ENCODE measurements around the gene TYMP. TPM values are rescaled to one million over a fixed set of nuclear protein-coding genes. Genes with fewer than 3 reads are reported as not detected.

The TYMP gene
- polyA plus RNA-seq, 1 experiment = 2.9 TPM

- peaks cover 4% of the 10 kb centered on the region; the same call in 1 of the 2 replicates for H3K9me3 ChIP-seq (ENCODE audit: control insufficient read depth, insufficient read depth, low read length)
Observed at GRCh38 chr22:50477923-50478322, 51.9 kb downstream of the TYMP start.

GRCh38 chr22:50476868-50477267 lies 52.9 kb downstream of the TYMP start:
- DNase-seq (ENCODE audit: low read depth, low spot score) = no peak
- Histone ChIP-seq H3K27ac (ENCODE audit: low read depth, low read length) (no peak overlapping the region), H3K4me3 (ENCODE audit: low read depth, low read length) (no peak overlapping the region), H3K27me3 (ENCODE audit: control insufficient read depth, insufficient read depth, low read length) (peaks cover 18% of the 10 kb centered on the region), H3K9me3 (ENCODE audit: control insufficient read depth, insufficient read depth, low read length) (no peaks in the 10 kb centered on the region; the same call in 1 of the 2 replicates)
- TF ChIP-seq CTCF (IDR thresholded peaks at IDR 0.05; ENCODE audit: low read depth, low read length) = no peak
- ChIA-PET CTCF (no interaction called here), POLR2A (no interaction called here)

More at GRCh38 chr22:50477923-50478322, 51.9 kb downstream of the TYMP start:
- Histone ChIP-seq H3K27me3 (ENCODE audit: control insufficient read depth, insufficient read depth, low read length) (peaks cover 23% of the 10 kb centered on the region), H3K27ac (ENCODE audit: low read depth, low read length) (no peak overlapping the region), H3K4me3 (ENCODE audit: low read depth, low read length) (no peak overlapping the region)
- no peak for DNase-seq (ENCODE audit: low read depth, low spot score)
- ChIA-PET CTCF (no interaction called here), POLR2A (interaction anchor here (0.6 kb wide), 1 partner anchor 87 kb away, joined by 6 read pairs; no protein-coding TSS in a partner anchor)
- no peak for TF ChIP-seq CTCF (IDR thresholded peaks at IDR 0.05; ENCODE audit: low read depth, low read length)

Other genes starting within 250 kb of the TYMP start
- gene PLXNB2, start 222.4 kb downstream of the TYMP start, polyA plus RNA-seq (2011; rRNA removed) = 68.0 and 110 TPM in 2 replicates
- 2.4 and 3.8 TPM in 2 replicates for gene DENND6B, start 203.0 kb downstream of the TYMP start, polyA plus RNA-seq (2011; rRNA removed)
- gene PPP6R2, start 186.7 kb downstream of the TYMP start, polyA plus RNA-seq (2011; rRNA removed) = 26.6 and 35.0 TPM in 2 replicates
- gene SBF1, start 55.0 kb downstream of the TYMP start, polyA plus RNA-seq (2011; rRNA removed) = 16.4 and 20.5 TPM in 2 replicates
- gene ADM2, start 48.5 kb downstream of the TYMP start, polyA plus RNA-seq (2011; rRNA removed) = 3.1 and 3.6 TPM in 2 replicates
- 0.14 and 0.22 TPM in 2 replicates for gene MIOX, start 43.2 kb downstream of the TYMP start, polyA plus RNA-seq (2011; rRNA removed)
- gene LMF2, start 22.3 kb downstream of the TYMP start, polyA plus RNA-seq (2011; rRNA removed) = 25.7 and 46.6 TPM in 2 replicates
- 10.4 and 13.2 TPM in 2 replicates for gene NCAPH2, start 21.8 kb downstream of the TYMP start, polyA plus RNA-seq (2011; rRNA removed)
- gene SCO2, start 4.4 kb downstream of the TYMP start, polyA plus RNA-seq (2011; rRNA removed) = 0.15 and 0.60 TPM in 2 replicates
- gene KLHDC7B, start 15.9 kb upstream of the TYMP start, polyA plus RNA-seq (2011; rRNA removed) = 0.02 and 0.04 TPM in 2 replicates
- not detected in 2 replicates for gene SYCE3, start 32.9 kb upstream of the TYMP start, polyA plus RNA-seq (2011; rRNA removed)
- gene CPT1B, start 48.4 kb upstream of the TYMP start, polyA plus RNA-seq (2011; rRNA removed) = 0.99 and 1.2 TPM in 2 replicates
- 22.5 and 28.2 TPM in 2 replicates for gene CHKB, start 52.8 kb upstream of the TYMP start, polyA plus RNA-seq (2011; rRNA removed)
- gene MAPK8IP2, start 70.8 kb upstream of the TYMP start, polyA plus RNA-seq (2011; rRNA removed) = 0.14 and 0.16 TPM in 2 replicates
- 14.3 and 22.0 TPM in 2 replicates for gene ARSA, start 98.1 kb upstream of the TYMP start, polyA plus RNA-seq (2011; rRNA removed)
- gene SHANK3, start 142.8 kb upstream of the TYMP start, polyA plus RNA-seq (2011; rRNA removed) = 0.47 and 0.63 TPM in 2 replicates
- not detected in 2 replicates for gene ACR, start 208.2 kb upstream of the TYMP start, polyA plus RNA-seq (2011; rRNA removed)

All from AG04450 (cell line).